Esophagus muscularis mucosa (tissue), 4 donors: ENCODE results near the gene GAS7. TPM values are rescaled to one million over a fixed set of nuclear protein-coding genes. Genes with fewer than 3 reads are reported as not detected.

Experiments used
- DNase-seq: peaks from one replicate; pipeline ENCODE4 v3.0.0-alpha.2; 2017; ENCODE audit errors: extremely low spot score
- H3K27ac ChIP-seq, 4 donors: fragments of 200-600 bp; sonication (generic); replicated peaks in 1 of 4; 1 replicate in 3 of 4; 2 replicates in 1 of 4; pipeline ENCODE4 v1.5.1; 2016 to 2019; ENCODE audit warnings: mild to moderate bottlenecking in 1 of 4
- H3K27me3 ChIP-seq, 4 donors: fragments of 200-600 bp; sonication (generic); one replicate each; pipeline versions ENCODE4 v1.5.1 to v1.6.0; 2016 to 2019
- H3K36me3 ChIP-seq, 4 donors: fragments of 200-600 bp; sonication (generic); one replicate each; pipeline ENCODE4 v1.5.1; 2016 to 2019
- H3K4me1 ChIP-seq, 4 donors: fragments of 200-600 bp; sonication (generic); one replicate each; pipeline ENCODE4 v1.5.1; 2016 to 2019
- H3K4me3 ChIP-seq, 4 donors: fragments of 200-600 bp; sonication (generic); 1 replicate in 2 of 4; 2 replicates in 2 of 4; pipeline ENCODE4 v1.5.1; 2016 to 2019; ENCODE audit warnings: mild to moderate bottlenecking in 4 of 4, moderate library complexity in 1 of 4
- H3K9me3 ChIP-seq, 4 donors: fragments of 200-600 bp; sonication (generic); 1 replicate in 3 of 4; 2 replicates in 1 of 4; pipeline ENCODE4 v1.5.1; 2016 to 2019
- EP300 ChIP-seq: sonication (generic); formaldehyde crosslinking; IDR thresholded peaks from one replicate; pipeline ENCODE4 v1.6.1; 2017; ENCODE audit warnings: antibody characterized with exemption
- POLR2A ChIP-seq: fragments of 450-650 bp; IDR thresholded peaks from one replicate; pipeline ENCODE4 v1.6.1; 2017; ENCODE audit warnings: antibody characterized with exemption, moderate library complexity, mild to moderate bottlenecking, low read depth
- POLR2AphosphoS5 ChIP-seq, 2 donors: sonication (generic); formaldehyde crosslinking; IDR thresholded peaks; one replicate each; pipeline ENCODE4 v1.6.1; 2017; ENCODE audit warnings: antibody characterized with exemption in 2 of 2
- WGBS: methylation state at CpG from one replicate; pipeline ENCODE4 v1.1.5; 2018; 5-methylcytosine and 5-hydroxymethylcytosine counted together
- intact Hi-C: fragments of 100-400 bp; cut with DNase I; formaldehyde crosslinking; loops from one replicate; pipeline ENCODE4 v1.15.1; 2023
- total RNA-seq, 4 donors: library from RNA; depleted of rRNA; stranded (reverse); fragments of >200 nt; gene quantifications; one replicate each; pipeline versions ENCODE4 v1.1.0 to v1.2.1, GENCODE V29; 2016
- TF ChIP-seq, protein P1 (sequence below), 3 experiments: fragments of 200-600 bp in 2 of 3; fragments of 450-650 bp in 1 of 3; sonication (generic) in 2 of 3; IDR thresholded peaks; one replicate each; pipeline ENCODE4 v1.5.1; 2017 to 2019; ENCODE audit warnings: antibody characterized with exemption in 3 of 3, mild to moderate bottlenecking in 2 of 3, moderate library complexity in 1 of 3

Gene GAS7
- total RNA-seq, 4 donors from 2014 or later = 77.3 to 124 (median 86.7) TPM

DNA sequence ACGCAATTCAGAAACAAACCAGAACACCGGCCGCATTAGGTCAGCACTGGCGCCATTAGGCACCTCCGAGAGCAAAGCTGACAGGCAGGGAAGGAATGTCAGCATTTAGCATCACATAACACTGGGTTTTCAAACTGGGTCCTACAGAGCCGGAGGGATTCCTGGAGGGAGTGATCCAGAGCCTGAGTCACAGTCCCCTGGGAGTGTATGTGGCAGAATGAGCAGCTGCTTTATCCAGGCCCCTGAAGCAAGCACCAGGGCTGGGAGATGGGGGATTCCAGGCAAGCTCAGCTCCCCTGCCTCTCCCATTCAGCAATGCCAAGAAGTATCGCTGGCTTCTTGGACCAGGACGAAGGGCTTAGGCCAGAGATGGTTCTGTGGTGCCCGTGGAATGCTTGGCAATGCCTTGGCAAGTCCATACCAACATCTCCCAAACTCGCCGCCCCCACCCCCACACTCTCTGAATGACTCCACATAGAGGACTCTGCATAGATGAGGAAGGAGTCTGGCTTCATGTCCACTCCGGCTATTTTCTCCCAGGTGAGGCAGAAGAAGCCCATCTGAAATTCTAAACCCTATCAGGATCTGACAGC is 20.4 kb downstream of the GAS7 start:
- Histone ChIP-seq H3K36me3 (no peaks in the 10 kb centered on the region), H3K4me3 (no peak overlapping the region), H3K27ac (no peak overlapping the region), H3K4me1 (peaks cover 0 to 13% (median 12%) of the 10 kb centered on the region in 4 donors), H3K9me3 (no peaks in the 10 kb centered on the region), H3K27me3 (no peaks in the 10 kb centered on the region)
- intact Hi-C loops = no loop called here
- WGBS = 68% methylated on average over 12 of the region's 12 CpGs
- TF ChIP-seq POLR2AphosphoS5 (IDR thresholded peaks at IDR 0.05) (no peak), EP300 (no peak), POLR2A (no peak)
- TF ChIP-seq, protein P1, sequence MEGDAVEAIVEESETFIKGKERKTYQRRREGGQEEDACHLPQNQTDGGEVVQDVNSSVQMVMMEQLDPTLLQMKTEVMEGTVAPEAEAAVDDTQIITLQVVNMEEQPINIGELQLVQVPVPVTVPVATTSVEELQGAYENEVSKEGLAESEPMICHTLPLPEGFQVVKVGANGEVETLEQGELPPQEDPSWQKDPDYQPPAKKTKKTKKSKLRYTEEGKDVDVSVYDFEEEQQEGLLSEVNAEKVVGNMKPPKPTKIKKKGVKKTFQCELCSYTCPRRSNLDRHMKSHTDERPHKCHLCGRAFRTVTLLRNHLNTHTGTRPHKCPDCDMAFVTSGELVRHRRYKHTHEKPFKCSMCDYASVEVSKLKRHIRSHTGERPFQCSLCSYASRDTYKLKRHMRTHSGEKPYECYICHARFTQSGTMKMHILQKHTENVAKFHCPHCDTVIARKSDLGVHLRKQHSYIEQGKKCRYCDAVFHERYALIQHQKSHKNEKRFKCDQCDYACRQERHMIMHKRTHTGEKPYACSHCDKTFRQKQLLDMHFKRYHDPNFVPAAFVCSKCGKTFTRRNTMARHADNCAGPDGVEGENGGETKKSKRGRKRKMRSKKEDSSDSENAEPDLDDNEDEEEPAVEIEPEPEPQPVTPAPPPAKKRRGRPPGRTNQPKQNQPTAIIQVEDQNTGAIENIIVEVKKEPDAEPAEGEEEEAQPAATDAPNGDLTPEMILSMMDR (IDR thresholded peaks at IDR 0.05) = no peak
- DNase-seq = no peak

DNA sequence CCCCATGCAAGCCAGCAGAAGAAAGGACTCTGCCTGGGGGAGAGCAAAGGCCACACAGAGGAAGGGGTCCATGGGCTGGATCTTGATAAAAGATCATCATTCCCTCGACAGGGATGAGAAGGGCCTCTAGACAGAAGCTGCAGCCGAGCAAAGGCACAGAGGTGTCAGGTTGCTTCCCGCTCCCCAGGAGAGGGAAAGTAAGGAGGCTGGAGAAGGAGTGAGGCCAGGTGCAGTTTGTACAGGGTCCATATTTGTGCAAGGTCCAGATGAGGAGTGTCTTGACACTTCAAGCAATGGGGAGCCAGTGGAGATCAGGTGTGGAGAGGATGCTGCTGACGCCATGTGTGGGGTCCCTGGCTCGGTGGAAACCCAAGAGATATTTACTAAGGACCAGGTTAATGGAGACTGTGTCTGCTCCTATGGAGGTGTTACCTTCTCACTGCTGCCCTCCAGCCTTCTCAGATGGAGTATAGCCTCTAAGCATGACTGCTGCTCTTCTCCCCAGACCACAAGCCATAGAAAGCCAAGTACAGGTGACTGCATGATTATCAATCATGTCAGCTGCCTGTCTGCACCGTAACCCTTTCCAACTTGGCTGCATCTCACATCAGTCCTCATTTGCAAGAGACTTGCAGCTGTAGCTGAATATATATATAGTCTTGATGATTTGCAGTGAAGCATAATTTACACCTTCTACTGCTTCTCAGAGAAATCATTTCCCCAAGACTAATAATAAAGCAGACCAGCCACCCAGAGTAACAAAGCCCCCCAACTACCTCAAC is 21.1 kb downstream of the GAS7 start:
- TF ChIP-seq EP300 (no peak), POLR2A (no peak), POLR2AphosphoS5 (IDR thresholded peaks at IDR 0.05) (no peak)
- TF ChIP-seq, protein P1 (IDR thresholded peaks at IDR 0.05) = no peak
- WGBS = 63% methylated on average over 6 of the region's 6 CpGs
- Histone ChIP-seq H3K27ac (no peak overlapping the region), H3K36me3 (no peaks in the 10 kb centered on the region), H3K27me3 (no peaks in the 10 kb centered on the region), H3K4me1 (peaks cover under 1 to 17% (median 13%) of the 10 kb centered on the region in 4 donors), H3K4me3 (no peak overlapping the region), H3K9me3 (no peaks in the 10 kb centered on the region)
- DNase-seq = no peak
- intact Hi-C loops = no loop called here

DNA sequence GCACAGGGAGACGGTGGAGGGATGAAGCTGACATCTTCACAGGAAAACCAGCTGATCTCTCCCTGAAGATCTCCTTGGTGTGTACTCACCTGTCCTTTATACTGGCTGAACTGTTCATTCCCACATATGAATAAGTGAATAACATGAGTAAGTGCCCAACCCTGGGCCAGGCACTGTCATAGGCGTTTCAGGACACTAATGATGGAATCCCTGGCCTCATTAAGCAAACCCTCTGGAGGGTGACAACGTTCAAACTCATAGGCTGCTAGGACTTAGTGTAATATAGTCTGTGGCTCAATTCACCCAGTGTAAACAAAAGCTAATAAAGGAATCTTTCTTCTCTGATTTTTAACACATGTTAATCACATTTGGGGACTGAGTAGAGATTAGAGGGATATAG is 24.5 kb downstream of the GAS7 start:
- peaks cover 0 to 5% (median 0%) of the 10 kb centered on the region in 4 donors for H3K27me3 ChIP-seq
- no peak for DNase-seq
- 88% methylated on average over 3 of the region's 3 CpGs for WGBS
- intact Hi-C loops = no loop called here
- no peak overlapping the region for H3K27ac ChIP-seq
- H3K4me3 ChIP-seq = no peak overlapping the region
- no peaks in the 10 kb centered on the region for H3K9me3 ChIP-seq
- no peaks in the 10 kb centered on the region for H3K36me3 ChIP-seq
- TF ChIP-seq EP300 (no peak), POLR2A (no peak), POLR2AphosphoS5 (IDR thresholded peaks at IDR 0.05) (no peak)
- TF ChIP-seq, protein P1 (IDR thresholded peaks at IDR 0.05) = no peak
- peaks cover 13 to 38% (median 36%) of the 10 kb centered on the region in 4 donors for H3K4me1 ChIP-seq

DNA sequence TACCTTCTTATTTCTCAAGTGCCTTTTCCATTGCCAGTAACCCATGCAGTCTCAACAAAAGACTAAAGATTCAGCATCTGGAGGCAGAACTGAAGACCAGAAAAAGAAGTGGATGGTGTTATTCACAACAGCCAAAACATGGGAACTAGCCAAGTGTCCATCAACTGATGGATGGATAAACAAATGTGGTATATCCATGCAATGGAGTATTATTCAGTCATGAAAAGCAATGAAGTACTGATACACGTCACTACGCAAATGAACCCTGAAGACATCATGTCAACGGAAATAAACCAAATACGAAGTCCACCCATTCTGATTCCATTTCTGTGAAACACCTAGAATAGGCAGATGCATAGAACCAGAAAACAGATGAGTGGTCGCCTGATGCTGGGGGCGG is 25.6 kb downstream of the GAS7 start:
- H3K27ac ChIP-seq = no peak overlapping the region
- H3K27me3 ChIP-seq = peaks cover 0 to 5% (median 0%) of the 10 kb centered on the region in 4 donors
- TF ChIP-seq EP300 (no peak), POLR2A (no peak), POLR2AphosphoS5 (IDR thresholded peaks at IDR 0.05) (no peak)
- TF ChIP-seq, protein P1 (IDR thresholded peaks at IDR 0.05) = no peak
- H3K9me3 ChIP-seq = no peaks in the 10 kb centered on the region
- intact Hi-C loops = no loop called here
- peaks cover 13 to 30% (median 29%) of the 10 kb centered on the region in 4 donors for H3K4me1 ChIP-seq
- H3K4me3 ChIP-seq = no peak overlapping the region
- no peak for DNase-seq
- WGBS = 100% methylated on average over 6 of the region's 6 CpGs
- no peaks in the 10 kb centered on the region for H3K36me3 ChIP-seq
